Right ventricle myocardium superior (tissue), 1 donor: Measurements from ENCODE around the gene EBLN1. TPM values are rescaled to one million over a fixed set of nuclear protein-coding genes. Genes with fewer than 3 reads are reported as not detected.

Source experiments
- ATAC-seq: fragments of 200-7000 bp; cut with Tn5 transposase; one replicate; pipeline ENCODE4 v1.9.1; 2020; ENCODE audit warnings: mild to moderate bottlenecking; ENCODE audit not compliant: poor library complexity
- DNase-seq: peaks from one replicate; pipeline ENCODE4 v3.0.0-alpha.2; 2020
- intact Hi-C: fragments of 100-400 bp; cut with DNase I; formaldehyde crosslinking; loops from one replicate; pipeline ENCODE4 v1.11.2; 2022
- long read RNA-seq: library from polyadenylated mRNA; unstranded; transcript quantifications from one replicate; pipeline ENCODE4 v2.0.0, GENCODE V29; 2021
- total RNA-seq: library from RNA; stranded (reverse); fragmentation: NEBNext Ultra II Directional; extraction: Animal tissue kit (Norgen Biotek cat#: 25700); gene quantifications from one replicate; pipeline ENCODE4 v1.2.1, GENCODE V29; 2021
- donor health status: DM: no; HTN: yes; CAD: no; lungs with severe emphysema.

Gene EBLN1
- not detected for total RNA-seq
- long read RNA-seq = 0 reads

- DNase-seq = no peak
- intact Hi-C loops = no loop called here
Observed at GRCh38 chr10:22217842-22218241, at the start of gene EBLN1. Gene EBLN1, minus strand, starts transcription at chr10:22218015. Its CDS starts 8,032 bp downstream, at chr10:22209983.

GRCh38 chr10:22265839-22266537, 48.2 kb upstream of the EBLN1 start:
- DNase-seq (no peak), ATAC-seq (no peak)
- intact Hi-C loops = no loop called here

More at GRCh38 chr10:22217842-22218241, at the start of gene EBLN1:
- no peak for ATAC-seq

- intact Hi-C loops = no loop called here
- no peak for DNase-seq
- ATAC-seq = no peak
Observed at GRCh38 chr10:22263106-22263505, 45.3 kb upstream of the EBLN1 start.

- no peak for DNase-seq
- ATAC-seq = no peak
- intact Hi-C loops = no loop called here
Observed at GRCh38 chr10:22259280-22259679, 41.5 kb upstream of the EBLN1 start.

GRCh38 chr10:22258471-22258870, 40.7 kb upstream of the EBLN1 start:
- ATAC-seq (no peak), DNase-seq (no peak)
- intact Hi-C loops = no loop called here

GRCh38 chr10:22253580-22253882, 35.7 kb upstream of the EBLN1 start:
- DNase-seq (peak; percentile 75), ATAC-seq (peak; percentile 46)
- intact Hi-C loops = loop anchor here (5.0 kb wide), 1 partner anchor 64 kb away; the partner anchor contains the start of gene COMMD3

- ATAC-seq (peak; percentile 62), DNase-seq (peak; percentile 67)
- intact Hi-C loops = loop anchor here (5.0 kb wide), 1 partner anchor 64 kb away; the partner anchor contains the start of gene COMMD3
Observed at GRCh38 chr10:22252801-22253579, 35.2 kb upstream of the EBLN1 start.

GRCh38 chr10:22252224-22252800, 34.5 kb upstream of the EBLN1 start:
- DNase-seq = peak; percentile 78
- ATAC-seq = peak; percentile 91
- intact Hi-C loops = loop anchor here (5.0 kb wide), 1 partner anchor 65 kb away; the partner anchor contains the start of gene COMMD3

GRCh38 chr10:22251751-22252223, 34.0 kb upstream of the EBLN1 start:
- intact Hi-C loops = loop anchor here (5.0 kb wide), 1 partner anchor 66 kb away; the partner anchor contains the start of gene COMMD3
- ATAC-seq (peak; percentile 67), DNase-seq (peak; percentile 82)

- DNase-seq (no peak), ATAC-seq (no peak)
- intact Hi-C loops = loop anchor here (5.0 kb wide), 1 partner anchor 66 kb away; the partner anchor contains the start of gene COMMD3
Observed at GRCh38 chr10:22250897-22251660, 33.3 kb upstream of the EBLN1 start.

- ATAC-seq (no peak), DNase-seq (no peak)
- intact Hi-C loops = no loop called here
Observed at GRCh38 chr10:22247636-22248035, 29.8 kb upstream of the EBLN1 start.

- DNase-seq (no peak), ATAC-seq (no peak)
- intact Hi-C loops = no loop called here
Observed at GRCh38 chr10:22246680-22247391, 29.0 kb upstream of the EBLN1 start.

- ATAC-seq (no peak), DNase-seq (no peak)
- intact Hi-C loops = no loop called here
Observed at GRCh38 chr10:22245567-22245966, 27.8 kb upstream of the EBLN1 start.

GRCh38 chr10:22244855-22245254, 27.0 kb upstream of the EBLN1 start:
- intact Hi-C loops = no loop called here
- no peak for DNase-seq

GRCh38 chr10:22244001-22244400, 26.2 kb upstream of the EBLN1 start:
- ATAC-seq (no peak), DNase-seq (no peak)
- intact Hi-C loops = no loop called here

More at GRCh38 chr10:22244855-22245254, 27.0 kb upstream of the EBLN1 start:
- no peak for ATAC-seq

GRCh38 chr10:22243321-22243720, 25.5 kb upstream of the EBLN1 start:
- intact Hi-C loops = no loop called here
- ATAC-seq (no peak), DNase-seq (no peak)

- no peak for DNase-seq
- no peak for ATAC-seq
- intact Hi-C loops = no loop called here
Observed at GRCh38 chr10:22231260-22231659, 13.4 kb upstream of the EBLN1 start.
